ENCODE measurements around the gene TRIM44. TPM values are rescaled to one million over a fixed set of nuclear protein-coding genes. Genes with fewer than 3 reads are reported as not detected.
A peak's percentile ranks its signal among the peaks of the same experiment; 100 is the strongest.

The TRIM44 gene
- total RNA-seq, 1 donor from 2014 or later, result 68.7 TPM

DNA sequence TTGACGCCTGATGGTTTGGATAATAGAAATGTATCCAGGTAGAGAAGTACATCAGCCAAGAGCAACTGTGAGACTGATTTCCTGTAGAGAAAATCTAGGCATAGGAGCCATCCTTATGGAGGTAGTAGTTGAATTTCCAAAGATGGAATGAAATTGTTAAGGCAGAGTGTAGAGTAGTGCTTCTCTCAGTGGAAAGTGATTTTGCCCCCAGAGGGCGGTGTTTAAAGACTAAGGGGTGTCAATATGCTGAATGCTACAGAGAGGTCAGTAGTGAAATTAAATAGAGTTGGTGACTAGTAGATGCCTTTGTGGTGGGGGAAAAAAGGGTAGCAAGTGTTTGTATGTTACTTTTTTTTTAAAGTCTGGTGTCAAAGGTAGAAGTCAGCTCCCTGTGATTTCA is 54.5 kb downstream of the TRIM44 start:
- H3K27me3 Mint-ChIP-seq (ENCODE audit: low read depth), result no peaks in the 10 kb centered on the region
- peaks cover 6% of the 10 kb centered on the region for H3K4me1 Mint-ChIP-seq (ENCODE audit: low read depth)
- no peaks in the 10 kb centered on the region for H3K36me3 Mint-ChIP-seq (ENCODE audit: low read depth)
- no peaks in the 10 kb centered on the region for H3K9me3 Mint-ChIP-seq (ENCODE audit: low read depth)
- no peak for DNase-seq (ENCODE audit: low spot score)
- no peak overlapping the region for H3K27ac Mint-ChIP-seq (ENCODE audit: unreplicated experiment)
- TF ChIP-seq, protein P1, sequence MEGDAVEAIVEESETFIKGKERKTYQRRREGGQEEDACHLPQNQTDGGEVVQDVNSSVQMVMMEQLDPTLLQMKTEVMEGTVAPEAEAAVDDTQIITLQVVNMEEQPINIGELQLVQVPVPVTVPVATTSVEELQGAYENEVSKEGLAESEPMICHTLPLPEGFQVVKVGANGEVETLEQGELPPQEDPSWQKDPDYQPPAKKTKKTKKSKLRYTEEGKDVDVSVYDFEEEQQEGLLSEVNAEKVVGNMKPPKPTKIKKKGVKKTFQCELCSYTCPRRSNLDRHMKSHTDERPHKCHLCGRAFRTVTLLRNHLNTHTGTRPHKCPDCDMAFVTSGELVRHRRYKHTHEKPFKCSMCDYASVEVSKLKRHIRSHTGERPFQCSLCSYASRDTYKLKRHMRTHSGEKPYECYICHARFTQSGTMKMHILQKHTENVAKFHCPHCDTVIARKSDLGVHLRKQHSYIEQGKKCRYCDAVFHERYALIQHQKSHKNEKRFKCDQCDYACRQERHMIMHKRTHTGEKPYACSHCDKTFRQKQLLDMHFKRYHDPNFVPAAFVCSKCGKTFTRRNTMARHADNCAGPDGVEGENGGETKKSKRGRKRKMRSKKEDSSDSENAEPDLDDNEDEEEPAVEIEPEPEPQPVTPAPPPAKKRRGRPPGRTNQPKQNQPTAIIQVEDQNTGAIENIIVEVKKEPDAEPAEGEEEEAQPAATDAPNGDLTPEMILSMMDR (IDR thresholded peaks at IDR 0.05), result peak; percentile 34
- no peak overlapping the region for H3K4me3 Mint-ChIP-seq (ENCODE audit: unreplicated experiment)

DNA sequence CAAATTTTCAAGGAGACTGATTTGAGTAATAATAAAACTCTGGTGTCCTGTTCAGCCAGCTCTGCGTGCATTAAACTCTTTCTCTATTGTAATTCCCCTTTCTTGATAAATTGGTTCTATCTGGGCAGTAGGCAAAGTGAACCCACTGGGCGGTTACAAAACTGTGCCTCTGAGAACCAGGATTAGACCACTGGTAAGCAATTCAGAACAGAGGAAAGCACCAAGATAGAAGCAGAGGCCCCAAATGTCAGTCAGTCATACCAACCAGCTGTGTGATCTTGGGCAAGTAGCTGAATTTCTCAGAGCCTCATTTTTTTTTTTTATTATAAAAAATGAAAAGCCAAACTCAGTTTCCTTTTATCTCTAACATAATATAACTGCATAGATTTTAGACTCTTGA is 54.9 kb downstream of the TRIM44 start:
- H3K36me3 Mint-ChIP-seq (ENCODE audit: low read depth), result no peaks in the 10 kb centered on the region
- no peak for DNase-seq (ENCODE audit: low spot score)
- peaks cover 3% of the 10 kb centered on the region for H3K4me1 Mint-ChIP-seq (ENCODE audit: low read depth)
- TF ChIP-seq, protein P1 (IDR thresholded peaks at IDR 0.05), result no peak
- no peak overlapping the region for H3K27ac Mint-ChIP-seq (ENCODE audit: unreplicated experiment)
- H3K4me3 Mint-ChIP-seq (ENCODE audit: unreplicated experiment), result no peak overlapping the region
- no peaks in the 10 kb centered on the region for H3K9me3 Mint-ChIP-seq (ENCODE audit: low read depth)
- no peaks in the 10 kb centered on the region for H3K27me3 Mint-ChIP-seq (ENCODE audit: low read depth)

DNA sequence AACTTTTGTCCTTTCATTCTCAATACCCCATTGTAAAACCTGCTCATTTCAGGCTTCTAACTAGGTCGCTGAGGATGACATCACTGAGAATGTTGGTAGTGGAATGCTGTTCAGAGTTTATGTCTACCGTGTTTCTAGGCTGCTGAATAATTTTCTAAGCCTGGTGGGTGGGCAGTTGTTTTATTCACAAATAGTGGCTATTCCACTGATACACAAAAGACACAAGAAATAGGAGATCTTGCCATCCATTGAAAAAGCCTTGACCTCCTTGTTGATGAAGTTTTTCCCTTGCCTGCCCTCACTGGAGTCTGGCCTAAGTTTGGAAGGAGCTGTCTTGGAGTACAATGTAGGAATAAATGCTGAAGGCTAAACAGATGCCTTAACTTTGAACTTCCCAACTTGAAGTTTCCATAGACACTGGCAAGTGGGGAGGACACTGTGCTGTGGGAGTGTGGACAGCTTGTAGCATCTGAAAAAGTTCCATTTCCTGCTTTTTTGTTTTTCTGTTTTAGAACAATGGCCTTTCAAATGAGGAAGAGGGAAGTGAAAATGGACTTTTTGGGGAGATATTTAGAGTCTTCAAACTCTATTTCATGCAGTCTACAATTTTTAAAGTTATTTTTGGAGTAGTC is 59.2 kb downstream of the TRIM44 start:
- H3K27me3 Mint-ChIP-seq (ENCODE audit: low read depth), result no peaks in the 10 kb centered on the region
- H3K9me3 Mint-ChIP-seq (ENCODE audit: low read depth), result peaks cover 6% of the 10 kb centered on the region
- peaks cover 8% of the 10 kb centered on the region for H3K36me3 Mint-ChIP-seq (ENCODE audit: low read depth)
- H3K4me3 Mint-ChIP-seq (ENCODE audit: unreplicated experiment), result no peak overlapping the region
- DNase-seq (ENCODE audit: low spot score), result no peak
- H3K27ac Mint-ChIP-seq (ENCODE audit: unreplicated experiment), result no peak overlapping the region
- TF ChIP-seq, protein P1 (IDR thresholded peaks at IDR 0.05), result no peak
- H3K4me1 Mint-ChIP-seq (ENCODE audit: low read depth), result peaks cover 9% of the 10 kb centered on the region

DNA sequence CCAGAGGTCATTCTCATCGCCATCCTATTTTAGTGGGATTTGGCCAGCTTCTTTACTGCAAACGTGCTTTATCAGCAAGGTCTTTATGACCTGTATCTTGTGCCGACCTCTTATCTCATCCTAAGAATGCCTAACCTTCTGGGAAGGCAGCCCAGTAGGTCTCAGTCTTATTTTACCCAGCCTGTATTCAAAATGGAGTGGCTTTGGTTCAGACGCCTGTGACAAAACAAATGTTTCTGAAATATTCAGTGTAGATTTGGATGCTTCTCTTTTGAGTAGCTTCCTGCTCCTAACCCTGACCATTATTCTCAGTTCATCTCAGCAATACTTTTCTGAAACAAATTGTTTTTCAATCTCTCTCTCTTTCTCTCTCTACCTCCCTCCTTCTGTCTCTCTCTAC is 60.1 kb downstream of the TRIM44 start:
- H3K36me3 Mint-ChIP-seq (ENCODE audit: low read depth), result peaks cover 10% of the 10 kb centered on the region
- no peak overlapping the region for H3K27ac Mint-ChIP-seq (ENCODE audit: unreplicated experiment)
- no peak for DNase-seq (ENCODE audit: low spot score)
- H3K9me3 Mint-ChIP-seq (ENCODE audit: low read depth), result peaks cover 6% of the 10 kb centered on the region
- H3K4me3 Mint-ChIP-seq (ENCODE audit: unreplicated experiment), result no peak overlapping the region
- H3K4me1 Mint-ChIP-seq (ENCODE audit: low read depth), result peaks cover 9% of the 10 kb centered on the region
- no peaks in the 10 kb centered on the region for H3K27me3 Mint-ChIP-seq (ENCODE audit: low read depth)
- TF ChIP-seq, protein P1 (IDR thresholded peaks at IDR 0.05), result no peak

DNA sequence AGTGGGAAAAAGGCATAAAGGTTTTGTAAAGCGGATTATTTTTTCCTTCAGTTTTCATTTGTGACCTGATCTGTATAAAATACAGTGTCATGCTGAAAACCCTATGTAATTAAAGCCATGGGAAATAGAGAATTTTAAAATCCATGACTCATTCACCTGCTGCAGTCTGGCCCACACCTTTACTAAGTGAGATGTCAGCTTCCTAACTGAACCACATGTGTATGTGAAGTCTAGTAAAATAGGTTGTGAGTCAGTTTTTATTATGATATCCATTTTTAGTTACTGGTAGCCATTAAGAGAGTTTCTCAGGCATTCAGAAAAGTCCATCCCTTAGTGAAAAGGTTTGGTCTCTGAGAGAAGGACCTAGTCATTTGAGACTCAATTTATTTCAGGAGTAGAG is 60.9 kb downstream of the TRIM44 start:
- Mint-ChIP-seq H3K4me3 (ENCODE audit: unreplicated experiment) (no peak overlapping the region), H3K4me1 (ENCODE audit: low read depth) (peaks cover 9% of the 10 kb centered on the region), H3K9me3 (ENCODE audit: low read depth) (peaks cover 6% of the 10 kb centered on the region), H3K27me3 (ENCODE audit: low read depth) (no peaks in the 10 kb centered on the region), H3K36me3 (ENCODE audit: low read depth) (peaks cover 10% of the 10 kb centered on the region), H3K27ac (ENCODE audit: unreplicated experiment) (no peak overlapping the region)
- DNase-seq (ENCODE audit: low spot score), result no peak
- TF ChIP-seq, protein P1 (IDR thresholded peaks at IDR 0.05), result no peak
